HL-60/S4 (cell line): ENCODE measurements around the gene MEFV.
"Not testable (repeated sequence)": the region's sequence is repeated elsewhere in the genome, so short reads cannot be mapped to it uniquely, and the experiment has no call there.

ENCODE experiments used
- in situ Hi-C: fragments of 300-500 bp; cut with MboI; formaldehyde crosslinking; loops from 2 replicates; pipeline ENCODE4 v1.14.3; 2022; ENCODE audit warnings: low sequenced_read_pairs

Gene MEFV

DNA sequence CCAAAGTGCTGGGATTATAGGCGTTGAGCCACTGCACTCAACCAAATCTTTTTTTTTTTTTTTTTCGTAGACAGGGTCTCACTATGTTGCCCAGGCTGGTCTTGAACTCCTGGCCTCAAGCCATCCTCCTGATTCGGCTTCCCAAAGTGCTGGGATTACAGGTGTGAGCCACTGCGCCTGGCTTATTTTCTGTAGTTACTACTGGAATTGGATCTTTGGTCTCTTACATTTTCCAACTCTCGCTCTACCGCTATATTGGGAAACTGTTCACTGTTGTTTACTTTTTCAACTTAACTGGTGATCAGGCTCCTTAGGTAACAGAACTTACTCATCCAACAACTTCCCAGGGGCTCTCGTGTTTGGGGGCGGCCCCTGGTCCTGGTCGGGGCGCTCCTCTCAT lies 35.6 kb downstream of the MEFV start:
- in situ Hi-C loops, result no loop called here

GRCh38 chr16:3216263-3216640 lies 40.2 kb downstream of the MEFV start:
- in situ Hi-C loops, result no loop called here

GRCh38 chr16:3215601-3216262 lies 40.7 kb downstream of the MEFV start:
- in situ Hi-C loops, result no loop called here

GRCh38 chr16:3214904-3215600 lies 41.4 kb downstream of the MEFV start:
- in situ Hi-C loops, result no loop called here

DNA sequence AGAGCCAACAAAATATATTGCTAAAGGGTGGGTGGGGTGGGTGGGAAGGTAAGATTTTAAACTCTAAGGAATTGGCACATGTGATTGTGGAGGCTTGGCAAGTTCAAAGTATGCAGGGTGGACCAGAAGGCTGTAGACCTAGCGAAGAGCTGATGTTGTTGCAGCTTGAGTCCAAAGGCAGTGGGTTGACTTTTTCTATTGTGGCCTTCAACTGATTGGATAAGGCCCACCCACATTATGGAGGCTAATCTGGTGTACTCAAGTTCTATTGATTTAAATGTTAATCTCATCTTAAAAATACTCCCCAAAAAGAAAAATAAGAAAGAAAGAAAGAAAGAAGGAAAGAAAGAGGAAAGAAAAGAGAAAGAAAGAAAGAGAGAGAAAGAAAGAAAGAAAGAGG lies 43.9 kb downstream of the MEFV start:
- in situ Hi-C loops, result no loop called here

- in situ Hi-C loops, result no loop called here
These were observed 44.4 kb downstream of the MEFV start for GRCh38 chr16:3212006-3212405.

DNA sequence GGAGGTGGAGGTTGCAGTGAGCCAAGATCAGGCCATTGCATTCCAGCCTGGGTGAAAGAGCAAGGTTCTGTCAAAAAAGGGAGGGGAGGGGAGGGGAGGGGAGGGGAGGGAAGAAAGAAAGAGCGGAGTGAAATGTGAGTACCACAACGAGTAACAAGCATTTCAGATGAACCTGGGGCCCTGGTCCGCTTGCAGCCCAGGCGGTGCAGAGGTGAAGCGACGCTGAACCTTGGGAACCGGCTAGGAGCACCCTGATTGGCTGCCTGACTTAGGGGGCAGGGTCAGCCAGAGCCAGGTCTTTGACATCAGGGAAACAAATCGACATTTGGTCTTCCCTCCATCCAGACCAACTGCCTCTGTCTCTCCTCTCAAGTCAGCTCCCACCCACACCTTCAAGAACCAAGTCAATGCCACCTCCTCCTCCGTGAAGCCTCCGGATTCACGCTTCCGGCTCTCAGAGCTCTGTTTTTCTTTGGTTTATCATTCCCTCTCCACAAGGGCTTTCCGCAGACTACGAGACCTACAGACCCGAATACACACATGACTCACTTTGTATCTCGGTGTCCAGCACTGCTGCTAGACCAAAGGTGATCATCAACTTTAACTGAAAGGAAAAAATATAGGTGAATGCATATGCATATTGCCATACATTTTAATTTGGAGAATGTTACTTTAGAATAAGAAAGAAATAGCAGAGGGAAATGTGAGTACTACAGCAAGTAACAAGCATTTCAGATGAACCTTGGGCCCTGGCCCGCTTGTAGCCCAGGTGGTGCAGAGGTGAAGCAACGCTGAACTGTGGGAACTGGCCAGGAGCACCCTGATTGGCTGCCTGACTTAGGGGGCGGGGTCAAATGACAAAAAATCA lies 49.1 kb downstream of the MEFV start:
- in situ Hi-C loops, result no loop called here

DNA sequence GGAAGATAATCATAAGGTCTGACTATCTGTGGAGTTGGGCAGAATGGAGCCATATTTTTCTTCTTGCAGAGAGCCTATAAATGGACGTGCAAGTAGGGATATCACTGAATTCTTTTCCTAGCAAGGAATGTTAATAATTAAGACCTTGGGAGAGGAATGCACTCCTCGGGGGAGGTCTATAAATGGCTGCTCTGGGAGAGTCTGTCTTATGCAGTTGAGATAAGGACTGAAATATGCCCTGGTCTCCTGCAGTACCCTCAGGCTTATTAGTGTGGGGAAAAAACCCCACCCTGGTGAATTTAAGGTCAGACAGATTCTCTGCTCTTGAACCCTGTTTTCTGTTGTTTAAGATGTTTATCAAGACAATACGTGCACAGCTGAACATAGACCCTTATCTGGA lies 50.5 kb downstream of the MEFV start:
- in situ Hi-C loops, result not testable (repeated sequence)

GRCh38 chr16:3202903-3203539 lies 53.4 kb downstream of the MEFV start:
- in situ Hi-C loops, result no loop called here

GRCh38 chr16:3198334-3199072 lies 57.9 kb downstream of the MEFV start:
- in situ Hi-C loops, result no loop called here

DNA sequence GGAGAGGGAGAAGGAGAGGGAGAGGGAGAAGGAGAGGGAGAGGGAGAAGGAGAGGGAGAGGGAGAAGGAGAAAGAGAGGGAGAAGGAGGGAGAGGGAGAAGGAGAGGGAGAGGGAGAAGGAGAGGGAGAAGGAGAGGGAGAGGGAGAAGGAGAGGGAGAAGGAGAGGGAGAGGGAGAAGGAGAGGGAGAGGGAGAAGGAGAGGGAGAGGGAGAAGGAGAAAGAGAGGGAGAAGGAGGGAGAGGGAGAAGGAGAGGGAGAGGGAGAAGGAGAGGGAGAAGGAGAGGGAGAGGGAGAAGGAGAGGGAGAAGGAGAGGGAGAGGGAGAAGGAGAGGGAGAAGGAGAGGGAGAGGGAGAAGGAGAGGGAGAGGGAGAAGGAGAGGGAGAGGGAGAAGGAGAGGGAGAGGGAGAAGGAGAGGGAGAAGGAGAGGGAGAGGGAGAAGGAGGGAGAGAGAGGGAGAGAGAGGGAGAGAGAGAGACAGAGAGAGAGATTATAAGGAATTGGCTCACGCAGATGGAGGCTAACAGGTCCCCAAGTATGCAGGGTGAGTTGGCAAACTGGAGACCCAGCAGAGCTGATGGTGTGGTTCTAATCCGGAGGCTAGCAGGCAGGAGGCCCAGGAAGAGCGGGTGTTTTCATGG lies 58.6 kb downstream of the MEFV start:
- in situ Hi-C loops, result not testable (repeated sequence)

GRCh38 chr16:3195975-3196374 lies 60.5 kb downstream of the MEFV start:
- in situ Hi-C loops, result no loop called here

GRCh38 chr16:3194792-3195191 lies 61.6 kb downstream of the MEFV start:
- in situ Hi-C loops, result no loop called here

GRCh38 chr16:3193221-3194212 lies 62.9 kb downstream of the MEFV start:
- in situ Hi-C loops, result no loop called here

GRCh38 chr16:3192476-3193019 lies 63.9 kb downstream of the MEFV start:
- in situ Hi-C loops, result no loop called here
